Measurements from ENCODE around the gene WFS1.

The WFS1 gene

DNA sequence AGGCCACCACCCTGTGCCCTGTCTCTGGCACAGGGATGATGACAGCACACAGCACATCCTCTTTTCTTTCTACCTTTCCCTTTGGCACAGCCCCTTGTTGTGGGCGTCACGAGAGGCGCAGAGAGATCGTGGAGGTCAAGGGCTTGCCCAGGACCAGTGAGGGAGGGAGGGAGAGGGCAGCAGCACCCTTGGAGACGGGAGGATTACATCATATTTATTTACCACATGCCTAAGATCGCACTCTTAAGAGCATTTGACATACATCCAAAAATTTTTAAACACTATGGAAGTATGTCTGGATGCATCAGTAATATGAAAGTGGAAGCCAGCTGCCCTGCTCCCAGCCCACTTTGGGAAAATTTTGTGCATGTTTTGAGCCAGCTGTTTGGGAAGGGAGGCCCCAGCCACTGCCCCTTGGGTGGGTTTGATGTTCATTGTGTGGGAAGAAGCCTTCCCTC lies 12.7 kb downstream of the WFS1 start:
- peak; percentile 47 for DNase-seq

DNA sequence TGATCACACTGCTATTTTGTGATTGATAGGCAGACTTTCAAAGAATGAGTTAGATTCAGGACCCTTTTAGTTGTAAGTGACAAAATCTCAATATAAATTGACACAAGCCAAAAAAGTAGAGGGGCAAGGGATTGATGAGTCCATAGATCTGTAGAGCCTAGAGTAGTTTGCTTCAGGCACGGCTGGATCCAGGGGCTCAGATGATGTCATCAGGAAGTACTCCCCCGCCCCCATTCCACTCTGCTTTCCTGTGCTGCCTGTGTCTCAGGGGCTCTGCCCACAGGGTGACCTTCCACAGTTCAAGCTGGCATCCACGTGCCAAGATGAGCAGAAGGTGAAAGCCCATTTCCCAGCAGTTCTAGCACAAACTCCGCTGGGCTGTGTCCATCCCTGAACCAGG lies 13.6 kb downstream of the WFS1 start:
- no peak for DNase-seq

DNA sequence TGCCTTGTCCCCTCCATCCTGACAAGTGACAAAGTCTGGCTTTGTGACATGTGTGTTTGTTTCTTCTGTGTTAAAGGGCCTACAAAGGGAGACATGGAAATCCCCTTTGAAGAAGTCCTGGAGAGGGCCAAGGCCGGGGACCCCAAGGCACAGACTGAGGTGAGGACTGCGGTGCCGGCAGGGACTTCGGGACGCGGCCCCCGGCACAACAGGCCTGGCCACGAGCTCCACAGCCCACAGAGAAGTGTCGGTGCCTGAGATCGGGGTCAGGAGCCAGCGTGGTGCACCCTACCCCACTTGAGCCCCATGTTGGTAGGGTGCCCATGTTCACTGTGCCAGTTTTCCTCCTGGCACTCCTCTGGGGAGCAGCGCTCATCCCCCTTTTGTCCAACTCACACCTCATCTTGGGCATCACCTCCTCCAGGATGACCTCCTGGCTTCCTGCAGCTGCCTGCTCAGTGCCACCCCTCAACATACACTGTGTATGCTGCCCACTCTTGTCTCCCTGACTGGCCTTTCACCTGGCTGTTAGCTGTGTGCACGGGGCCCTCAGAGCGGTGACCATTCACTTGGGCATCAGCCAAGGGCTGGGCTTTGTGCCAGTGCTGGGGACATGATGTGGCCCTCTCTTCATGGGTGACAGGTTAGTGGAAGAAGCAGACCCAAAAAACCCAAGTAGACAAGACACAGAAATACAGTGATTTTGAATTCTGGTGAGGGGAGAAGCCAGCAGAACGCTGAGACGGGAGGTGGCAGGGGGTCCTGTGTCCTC lies 17.6 kb downstream of the WFS1 start:
- DNase-seq, result no peak

DNA sequence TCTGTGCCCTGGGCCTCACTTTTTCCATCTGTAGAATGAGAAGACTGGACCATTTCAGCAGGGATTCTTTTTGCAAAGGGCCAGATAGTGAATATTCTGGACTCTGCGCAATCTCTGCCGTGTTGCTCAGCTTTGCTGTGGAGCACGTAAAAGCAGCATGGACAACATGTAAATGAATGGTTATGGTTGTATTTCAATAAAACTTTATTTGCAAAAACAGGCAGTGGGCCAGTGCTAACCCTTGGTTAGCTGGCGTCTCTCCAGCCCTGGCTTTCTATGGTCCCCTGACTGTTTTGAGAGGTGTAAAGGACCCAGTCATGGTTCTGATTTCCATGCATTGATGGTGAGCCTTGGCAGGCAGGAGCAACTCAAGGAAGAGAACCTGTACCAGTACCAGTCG lies 18.7 kb downstream of the WFS1 start:
- no peak for DNase-seq

DNA sequence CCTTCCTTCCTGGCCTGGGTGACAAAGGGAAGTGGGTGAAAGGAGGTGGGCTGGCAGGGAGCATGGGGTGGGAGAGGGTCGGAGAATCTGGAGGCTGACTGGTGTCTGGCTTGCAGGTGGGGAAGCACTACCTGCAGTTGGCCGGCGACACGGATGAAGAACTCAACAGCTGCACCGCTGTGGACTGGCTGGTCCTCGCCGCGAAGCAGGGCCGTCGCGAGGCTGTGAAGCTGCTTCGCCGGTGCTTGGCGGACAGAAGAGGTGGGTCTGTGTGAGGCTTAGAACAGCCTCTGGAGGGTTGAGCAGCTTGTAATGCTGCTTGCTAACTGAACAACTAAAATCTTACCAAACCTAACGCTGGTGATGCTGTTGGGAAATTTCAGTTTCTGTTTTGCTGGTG lies 19.2 kb downstream of the WFS1 start:
- no peak for DNase-seq

DNA sequence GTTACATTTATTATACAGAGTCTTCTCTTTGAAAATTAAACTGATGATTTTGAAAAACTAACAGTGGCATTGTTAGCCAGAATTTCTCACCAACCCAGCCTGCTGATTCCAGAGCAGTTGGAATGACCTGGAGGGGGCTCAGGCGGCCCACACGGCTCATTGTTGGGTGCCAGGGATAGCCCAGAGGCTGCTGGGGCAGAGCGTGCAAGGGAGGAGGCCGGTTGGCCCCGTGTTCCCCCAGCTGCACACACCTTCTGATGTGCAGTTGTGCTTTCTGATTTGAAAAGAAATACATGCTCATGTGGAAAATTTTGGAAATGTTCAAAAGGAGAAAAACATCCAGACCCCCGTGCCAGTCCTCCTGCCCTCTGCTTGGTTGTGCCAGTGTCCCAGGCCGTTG lies 20.6 kb downstream of the WFS1 start:
- DNase-seq, result no peak

DNA sequence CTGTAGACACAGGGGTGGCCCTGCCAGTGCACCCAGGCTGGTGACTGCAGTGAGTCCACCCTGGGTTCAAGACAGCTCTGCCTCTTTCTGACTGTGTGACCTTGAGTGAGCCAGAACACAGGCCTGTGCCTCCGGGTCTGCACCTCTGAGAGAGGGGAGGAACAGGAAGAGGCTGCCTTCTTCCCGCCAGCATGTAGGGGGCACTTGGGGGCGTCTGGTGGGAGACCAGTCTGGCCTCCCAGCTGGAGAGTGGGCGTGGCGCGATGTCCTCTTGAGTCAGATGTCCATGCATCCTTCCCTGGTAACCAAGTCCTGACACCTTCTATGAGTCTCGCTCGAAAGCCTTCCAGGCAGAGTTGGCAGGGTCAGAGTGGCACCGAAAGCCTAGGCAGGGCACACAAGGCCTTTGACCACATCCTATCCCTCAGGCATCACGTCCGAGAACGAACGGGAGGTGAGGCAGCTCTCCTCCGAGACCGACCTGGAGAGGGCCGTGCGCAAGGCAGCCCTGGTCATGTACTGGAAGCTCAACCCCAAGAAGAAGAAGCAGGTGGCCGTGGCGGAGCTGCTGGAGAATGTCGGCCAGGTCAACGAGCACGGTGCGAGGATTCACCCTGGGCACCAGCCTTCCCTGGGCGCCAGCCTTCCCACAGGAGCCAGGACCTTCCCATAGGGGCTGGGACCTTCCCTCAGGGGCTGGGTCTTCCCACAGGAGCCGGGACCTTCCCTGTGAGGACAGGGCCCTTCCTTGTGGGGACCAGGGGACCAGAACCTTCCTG lies 21.3 kb downstream of the WFS1 start:
- no peak for DNase-seq

DNA sequence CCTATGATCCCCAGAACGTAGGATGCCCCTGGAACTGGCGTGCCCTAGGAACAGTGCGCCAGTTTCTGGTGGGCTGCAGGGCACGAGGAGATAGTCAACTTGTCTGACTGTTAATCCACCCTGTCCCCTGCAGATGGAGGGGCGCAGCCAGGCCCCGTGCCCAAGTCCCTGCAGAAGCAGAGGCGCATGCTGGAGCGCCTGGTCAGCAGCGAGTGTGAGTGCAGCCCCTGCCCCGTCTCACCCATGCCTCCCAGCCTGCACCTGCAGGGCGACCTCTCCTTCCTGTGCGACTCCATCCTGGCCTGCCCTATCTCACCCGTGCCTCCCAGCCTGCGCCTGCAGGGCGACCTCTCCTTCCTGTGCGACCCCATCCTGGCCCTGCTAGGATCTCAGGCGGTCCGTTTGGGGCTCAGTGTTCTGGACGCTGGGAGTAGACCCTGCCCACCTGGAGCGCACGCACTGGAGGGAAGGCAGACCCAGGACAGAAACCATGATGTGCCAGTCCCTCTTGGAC lies 22.2 kb downstream of the WFS1 start:
- no peak for DNase-seq

DNA sequence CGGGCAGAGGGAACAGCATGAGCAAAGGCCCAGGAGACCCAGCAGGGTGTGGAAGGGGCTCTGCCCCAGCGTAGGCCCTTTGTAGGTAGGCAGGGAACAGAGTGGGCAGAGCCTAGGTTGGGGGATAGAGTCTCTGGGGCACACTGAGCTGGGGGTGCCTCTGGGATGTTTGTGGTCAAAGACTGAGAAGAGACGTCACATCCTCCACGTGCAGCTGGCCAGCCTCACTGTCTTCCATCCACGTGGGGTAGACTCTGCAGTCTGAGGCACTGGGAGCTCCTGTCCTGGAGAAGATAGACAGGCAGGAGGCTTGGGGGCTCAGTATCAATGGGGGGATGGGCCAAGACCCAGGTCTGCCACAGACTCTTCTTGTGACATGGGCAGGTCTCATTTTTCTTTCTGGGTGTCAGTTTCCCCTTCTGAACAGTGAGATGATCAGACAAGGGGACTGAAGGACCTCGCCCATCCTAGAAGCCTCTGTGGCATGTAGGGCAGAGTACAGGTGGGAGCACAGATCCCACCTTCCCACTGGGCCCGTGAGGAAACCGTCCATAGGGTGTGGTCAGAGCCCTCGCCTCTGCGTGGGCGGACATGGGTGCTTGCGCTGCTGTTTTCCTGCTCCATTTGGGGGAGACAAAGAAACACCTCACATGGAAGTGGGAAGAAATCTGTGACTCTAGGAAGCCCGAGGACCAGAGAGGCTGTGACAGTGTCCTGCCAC lies 22.9 kb downstream of the WFS1 start:
- DNase-seq, result no peak

DNA sequence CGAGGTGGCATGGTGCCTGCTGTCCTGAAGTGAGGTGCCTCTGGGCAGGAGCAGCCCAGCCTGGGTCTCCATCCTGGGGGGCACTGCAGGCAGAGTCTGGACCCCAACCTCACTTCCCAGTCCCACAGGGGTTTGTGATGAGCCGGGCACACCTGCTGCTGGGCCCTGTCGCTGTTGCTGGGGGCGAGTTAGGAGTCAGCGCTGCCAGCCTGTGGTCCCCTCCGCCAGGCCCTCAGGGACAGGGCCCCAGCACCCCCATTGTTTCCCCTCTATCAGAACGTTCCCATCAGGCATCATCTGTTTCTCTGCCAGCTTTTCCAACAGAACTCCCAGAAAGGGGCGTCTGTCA lies 23.4 kb downstream of the WFS1 start:
- DNase-seq, result no peak

DNA sequence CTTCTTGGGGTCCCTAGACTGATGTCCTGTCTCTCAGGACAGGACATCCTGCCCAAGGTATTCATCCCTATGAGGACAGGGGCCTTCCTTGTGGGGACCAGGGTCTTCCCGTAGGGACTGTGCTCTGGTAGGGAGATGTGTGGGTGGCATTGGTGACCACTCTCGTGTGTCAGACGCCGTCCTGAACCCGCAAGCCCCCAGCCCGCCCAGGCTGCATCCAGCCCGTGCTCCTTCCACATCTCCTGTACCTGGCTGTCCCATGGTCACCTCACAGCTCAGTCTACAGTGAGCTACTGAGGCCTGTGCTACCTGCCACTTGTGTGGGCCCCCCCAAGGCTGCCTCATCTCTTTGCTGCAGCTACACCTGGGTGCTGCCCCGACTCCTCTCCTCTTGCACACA lies 24.0 kb downstream of the WFS1 start:
- DNase-seq, result no peak

DNA sequence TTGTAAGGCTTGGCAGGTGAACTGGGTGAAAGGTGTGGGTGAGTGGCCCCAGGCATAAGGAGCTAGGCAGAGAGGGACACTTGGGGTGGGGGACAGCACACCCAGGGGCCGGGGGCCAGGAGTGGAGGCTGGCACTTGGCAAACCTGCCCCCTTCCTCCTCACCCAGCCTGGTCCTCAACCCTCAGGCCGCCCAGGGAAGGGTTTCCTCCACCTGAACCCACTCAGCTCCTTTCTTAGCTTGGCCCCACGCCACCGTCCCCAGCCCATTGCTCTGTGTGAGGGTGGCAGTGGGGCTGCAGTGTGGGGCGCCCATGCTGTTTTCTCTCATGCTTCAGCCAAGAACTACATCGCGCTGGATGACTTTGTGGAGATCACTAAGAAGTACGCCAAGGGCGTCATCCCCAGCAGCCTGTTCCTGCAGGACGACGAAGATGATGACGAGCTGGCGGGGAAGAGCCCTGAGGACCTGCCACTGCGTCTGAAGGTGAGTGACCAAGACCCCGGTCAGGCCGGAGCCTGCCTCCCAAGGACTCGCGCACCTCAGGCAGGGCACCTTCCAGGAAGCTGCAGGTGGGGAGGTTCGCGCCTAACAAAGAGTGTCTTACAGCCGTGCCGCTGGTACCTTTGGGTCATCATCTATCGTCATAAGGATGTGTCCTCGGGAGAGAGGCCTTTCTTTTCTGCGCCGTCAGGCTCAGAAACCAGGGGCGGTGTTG lies 25.2 kb downstream of the WFS1 start:
- DNase-seq, result no peak

DNA sequence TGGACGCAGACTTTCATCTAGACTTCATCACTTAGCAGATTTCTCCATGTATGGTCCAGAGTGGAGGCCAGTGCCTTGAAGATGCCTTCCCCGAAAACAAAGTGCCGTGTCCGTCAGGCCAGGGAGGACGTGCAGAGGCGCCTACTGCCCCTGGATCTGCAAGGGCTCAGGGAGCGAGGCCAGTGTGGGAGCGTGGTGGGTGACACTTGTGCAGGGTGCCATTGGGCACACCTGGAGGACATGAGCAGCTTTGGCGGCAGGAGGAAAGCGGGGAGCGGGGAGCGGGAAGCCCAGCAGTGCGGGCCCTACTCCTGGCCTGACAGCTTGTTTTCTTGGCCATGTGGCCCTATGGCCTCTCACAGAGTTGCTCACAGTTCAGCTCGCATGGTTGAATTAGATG lies 25.8 kb downstream of the WFS1 start:
- no peak for DNase-seq

DNA sequence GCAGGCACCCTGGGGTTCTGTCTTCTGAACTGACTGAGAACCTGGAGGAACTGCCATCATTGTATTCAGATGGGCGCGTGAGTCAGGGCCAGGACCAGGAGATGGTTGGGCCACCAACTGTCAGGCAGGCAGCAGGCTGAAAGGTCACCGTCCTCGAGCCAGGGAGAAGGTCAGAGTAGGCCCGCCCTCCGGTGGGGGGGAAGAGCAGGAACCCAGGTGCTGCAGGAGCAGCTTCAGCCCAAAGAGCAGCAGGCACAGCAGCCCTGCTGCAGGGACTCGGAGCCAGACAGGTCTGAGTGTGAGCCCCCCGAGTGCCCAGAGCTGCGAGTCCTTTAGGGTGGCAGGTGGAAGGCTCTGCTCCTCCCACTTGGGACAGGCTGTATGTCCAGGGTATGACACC lies 26.4 kb downstream of the WFS1 start:
- DNase-seq, result no peak

DNA sequence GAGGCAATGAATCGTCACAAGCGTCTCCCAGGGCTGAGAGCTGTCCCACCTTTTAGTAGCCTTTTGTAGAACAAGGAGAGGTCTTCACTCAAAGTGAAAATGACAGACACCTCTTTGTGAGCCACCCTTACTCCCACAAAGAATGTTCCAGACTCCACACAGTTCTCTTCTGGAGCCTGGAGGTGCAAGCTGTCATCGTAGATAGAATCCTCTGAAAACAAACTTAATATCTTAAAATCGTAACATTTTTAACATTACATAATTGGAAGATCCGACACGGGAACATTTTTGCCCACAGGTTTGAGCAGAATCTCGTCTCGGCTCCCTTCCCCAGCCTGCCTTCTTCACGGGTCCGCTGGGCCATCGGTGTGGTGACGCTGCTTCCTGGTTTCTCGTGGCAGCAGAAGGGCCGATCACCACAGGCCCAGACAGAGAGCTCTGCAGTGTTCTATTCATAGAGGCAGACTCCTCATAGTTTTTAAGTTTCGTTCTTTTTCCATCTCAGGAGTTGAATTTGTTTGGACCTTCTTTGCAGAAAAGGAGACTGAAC lies 27.7 kb downstream of the WFS1 start:
- DNase-seq, result no peak

DNA sequence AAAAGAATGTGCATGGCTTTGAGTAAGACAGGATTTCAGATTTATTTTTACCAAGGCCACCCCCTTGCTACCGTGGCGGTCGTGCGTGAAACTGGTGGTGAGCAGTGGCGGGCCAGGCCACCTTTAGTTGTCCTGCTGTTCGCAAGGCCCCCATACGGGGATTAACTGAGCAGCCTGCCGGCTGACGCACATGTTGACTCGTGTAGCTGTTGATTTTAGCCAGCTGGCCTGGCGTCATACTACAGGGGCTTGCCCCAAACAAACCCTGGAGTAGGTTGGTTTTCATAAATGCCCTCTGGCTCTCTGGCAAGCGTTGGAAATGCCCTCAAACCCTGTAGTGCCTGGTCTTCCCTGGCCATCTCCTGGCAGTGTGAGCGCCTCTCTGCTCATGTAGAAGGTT lies 28.4 kb downstream of the WFS1 start:
- DNase-seq, result no peak

DNA sequence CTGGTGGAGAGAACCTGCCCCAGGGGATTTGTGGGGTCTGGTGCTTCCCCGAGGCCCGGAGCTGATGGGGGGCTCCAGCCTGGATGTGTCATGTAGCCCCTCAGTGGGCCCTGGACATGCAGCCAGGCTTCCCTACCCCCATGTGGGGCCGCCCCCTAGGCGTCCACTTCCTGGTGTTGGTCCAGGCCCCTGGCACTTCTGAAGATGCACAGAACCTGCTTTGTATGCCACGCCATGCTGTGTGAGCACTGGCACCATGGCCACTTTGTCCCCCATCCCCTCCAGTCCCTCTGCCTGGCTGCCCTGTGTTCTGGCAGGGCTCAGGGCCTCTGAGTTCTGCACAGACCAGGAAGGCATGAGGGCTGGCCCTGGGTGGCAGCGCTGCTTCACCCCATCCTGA lies 29.2 kb downstream of the WFS1 start:
- DNase-seq, result no peak

DNA sequence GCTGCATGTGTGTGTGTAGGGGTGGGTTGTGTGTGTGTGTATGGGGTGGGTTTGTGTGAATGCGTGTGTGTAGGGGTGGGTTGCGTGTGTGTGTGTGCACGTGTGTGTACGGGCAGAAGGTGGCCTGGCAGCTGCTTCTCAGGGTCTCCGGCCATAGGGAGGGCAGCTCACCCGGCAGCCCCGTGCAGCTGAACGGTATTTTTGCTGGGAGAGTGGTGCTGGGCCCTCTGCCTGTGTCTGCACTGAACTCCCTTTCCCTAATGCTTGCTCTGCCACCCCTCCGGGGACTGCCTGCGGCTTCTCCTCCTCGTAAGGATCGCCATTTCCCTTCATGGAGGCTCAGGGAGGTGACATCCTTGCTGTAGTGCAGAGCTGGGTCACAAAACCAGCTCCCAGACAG lies 30.2 kb downstream of the WFS1 start:
- no peak for DNase-seq

DNA sequence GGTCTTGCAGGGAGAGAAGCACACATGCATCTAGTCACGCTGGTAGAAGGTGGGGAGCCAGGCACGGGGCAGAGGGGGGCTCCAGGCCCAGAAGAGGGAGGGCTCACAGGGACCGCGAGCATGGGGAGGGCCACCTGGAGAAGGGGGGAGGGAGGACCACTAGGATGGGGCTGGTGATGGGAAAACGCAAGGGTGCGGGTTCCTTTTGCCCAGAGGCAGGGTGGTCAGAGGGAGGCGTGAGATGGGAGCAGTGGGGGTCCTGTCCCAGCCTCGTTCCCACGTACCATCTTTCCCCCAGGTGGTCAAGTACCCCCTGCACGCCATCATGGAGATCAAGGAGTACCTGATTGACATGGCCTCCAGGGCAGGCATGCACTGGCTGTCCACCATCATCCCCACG lies 30.7 kb downstream of the WFS1 start:
- DNase-seq, result no peak

DNA sequence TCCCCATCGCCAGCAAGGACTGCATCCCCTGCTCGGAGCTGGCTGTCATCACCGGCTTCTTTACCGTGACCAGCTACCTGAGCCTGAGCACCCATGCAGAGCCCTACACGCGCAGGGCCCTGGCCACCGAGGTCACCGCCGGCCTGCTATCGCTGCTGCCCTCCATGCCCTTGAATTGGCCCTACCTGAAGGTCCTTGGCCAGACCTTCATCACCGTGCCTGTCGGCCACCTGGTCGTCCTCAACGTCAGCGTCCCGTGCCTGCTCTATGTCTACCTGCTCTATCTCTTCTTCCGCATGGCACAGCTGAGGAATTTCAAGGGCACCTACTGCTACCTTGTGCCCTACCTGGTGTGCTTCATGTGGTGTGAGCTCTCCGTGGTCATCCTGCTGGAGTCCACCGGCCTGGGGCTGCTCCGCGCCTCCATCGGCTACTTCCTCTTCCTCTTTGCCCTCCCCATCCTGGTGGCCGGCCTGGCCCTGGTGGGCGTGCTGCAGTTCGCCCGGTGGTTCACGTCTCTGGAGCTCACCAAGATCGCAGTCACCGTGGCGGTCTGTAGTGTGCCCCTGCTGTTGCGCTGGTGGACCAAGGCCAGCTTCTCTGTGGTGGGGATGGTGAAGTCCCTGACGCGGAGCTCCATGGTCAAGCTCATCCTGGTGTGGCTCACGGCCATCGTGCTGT lies 31.5 kb downstream of the WFS1 start:
- no peak for DNase-seq

DNA sequence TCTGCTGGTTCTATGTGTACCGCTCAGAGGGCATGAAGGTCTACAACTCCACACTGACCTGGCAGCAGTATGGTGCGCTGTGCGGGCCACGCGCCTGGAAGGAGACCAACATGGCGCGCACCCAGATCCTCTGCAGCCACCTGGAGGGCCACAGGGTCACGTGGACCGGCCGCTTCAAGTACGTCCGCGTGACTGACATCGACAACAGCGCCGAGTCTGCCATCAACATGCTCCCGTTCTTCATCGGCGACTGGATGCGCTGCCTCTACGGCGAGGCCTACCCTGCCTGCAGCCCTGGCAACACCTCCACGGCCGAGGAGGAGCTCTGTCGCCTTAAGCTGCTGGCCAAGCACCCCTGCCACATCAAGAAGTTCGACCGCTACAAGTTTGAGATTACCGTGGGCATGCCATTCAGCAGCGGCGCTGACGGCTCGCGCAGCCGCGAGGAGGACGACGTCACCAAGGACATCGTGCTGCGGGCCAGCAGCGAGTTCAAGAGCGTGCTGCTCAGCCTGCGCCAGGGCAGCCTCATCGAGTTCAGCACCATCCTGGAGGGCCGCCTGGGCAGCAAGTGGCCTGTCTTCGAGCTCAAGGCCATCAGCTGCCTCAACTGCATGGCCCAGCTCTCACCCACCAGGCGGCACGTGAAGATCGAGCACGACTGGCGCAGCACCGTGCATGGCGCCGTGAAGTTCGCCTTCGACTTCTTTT lies 32.2 kb downstream of the WFS1 start:
- DNase-seq, result no peak

DNA sequence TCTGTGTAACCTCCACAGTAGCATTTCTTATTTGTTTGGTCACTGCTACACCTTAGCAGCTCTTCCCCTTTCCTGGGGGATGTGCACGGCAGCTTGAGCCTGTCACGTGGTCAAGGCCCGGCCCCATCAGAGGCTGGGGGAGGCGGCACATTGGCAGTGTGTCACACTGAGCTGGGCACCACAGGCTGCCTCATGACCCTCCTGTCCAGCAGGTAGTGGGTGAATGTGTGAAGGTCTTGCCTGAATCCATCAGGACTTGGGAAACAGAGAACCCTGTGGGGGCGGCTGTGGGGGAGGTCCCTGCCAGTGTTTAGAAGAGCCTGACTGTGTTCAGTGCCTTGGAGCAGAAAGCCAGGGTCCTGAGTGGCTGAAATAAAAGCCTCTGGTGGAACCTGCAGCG lies 33.2 kb downstream of the WFS1 start:
- no peak for DNase-seq
